WTC11 (cell line): Measurements from ENCODE around the gene CGN. TPM values are rescaled to one million over a fixed set of nuclear protein-coding genes. Genes with fewer than 3 reads are reported as not detected.

Source experiments
- ATAC-seq: fragments of 200-7000 bp; cut with Tn5 transposase; 2 replicates; pipeline ENCODE4 v1.10.0; 2021; ENCODE audit warnings: mild to moderate bottlenecking, moderate library complexity
- CTCF ChIA-PET: fragments of 300-600 bp; sonication (Branson Sonifier 250); formaldehyde crosslinking; loops from one replicate; lab custom pipeline; 2021; ENCODE audit warnings: antibody characterized with exemption; lab: Charles Lee
- POLR2A ChIA-PET: fragments of 350-600 bp; sonication (Branson Sonifier 250); formaldehyde crosslinking; loops from one replicate; lab custom pipeline; 2021; ENCODE audit warnings: antibody characterized with exemption; lab: Charles Lee
- DNase-seq: peaks from one replicate; pipeline ENCODE4 v3.0.0; 2021; ENCODE audit warnings: low spot score
- H3K27ac Mint-ChIP-seq: 2 replicates; pipeline ENCODE4 v1.8.0; 2021; ENCODE audit warnings: mixed read lengths
- H3K27me3 Mint-ChIP-seq: 2 replicates; pipeline ENCODE4 v1.8.0; 2021; ENCODE audit warnings: low read depth, mild to moderate bottlenecking, moderate library complexity, mixed read lengths
- H3K36me3 Mint-ChIP-seq: 2 replicates; pipeline ENCODE4 v1.8.0; 2021; ENCODE audit warnings: mixed read lengths
- H3K4me1 Mint-ChIP-seq: 2 replicates; pipeline ENCODE4 v1.8.0; 2022; ENCODE audit warnings: mixed read lengths
- H3K4me3 Mint-ChIP-seq: 2 replicates; pipeline ENCODE4 v1.8.0; 2021; ENCODE audit warnings: mild to moderate bottlenecking, moderate library complexity, mixed read lengths
- H3K9me3 Mint-ChIP-seq: 2 replicates; pipeline ENCODE4 v1.8.0; 2021; ENCODE audit warnings: mixed read lengths
- ATF3 ChIP-seq: sonication (generic); formaldehyde crosslinking; conservative IDR thresholded peaks from 2 replicates; pipeline ENCODE4 v1.8.1; 2022; ENCODE audit warnings: mild to moderate bottlenecking, missing genetic modification reagents
- CREB1 ChIP-seq: sonication (generic); formaldehyde crosslinking; IDR thresholded peaks from 2 replicates; pipeline ENCODE4 v1.8.0; 2023; ENCODE audit warnings: mild to moderate bottlenecking, missing genetic modification reagents
- CTCF ChIP-seq: fragments of 200-600 bp; IDR thresholded peaks from 2 replicates; pipeline ENCODE4 v1.8.0; 2022; ENCODE audit warnings: antibody characterized with exemption
- ELF4 ChIP-seq: sonication (generic); formaldehyde crosslinking; IDR thresholded peaks from 2 replicates; pipeline ENCODE4 v1.8.1; 2022; ENCODE audit warnings: low read depth, mild to moderate bottlenecking, moderate library complexity, missing genetic modification reagents
- HMGXB4 ChIP-seq: sonication (generic); formaldehyde crosslinking; IDR thresholded peaks from 2 replicates; pipeline ENCODE4 v1.8.1; 2023; ENCODE audit warnings: mild to moderate bottlenecking, moderate library complexity, missing genetic modification reagents
- IRF2 ChIP-seq: sonication (generic); formaldehyde crosslinking; IDR thresholded peaks from 2 replicates; pipeline ENCODE4 v1.8.0; 2022; ENCODE audit warnings: low read depth, missing genetic modification reagents, borderline replicate concordance
- NFE2L1 ChIP-seq: sonication (generic); formaldehyde crosslinking; IDR thresholded peaks from 2 replicates; pipeline ENCODE4 v1.8.1; 2023; ENCODE audit warnings: missing genetic modification reagents
- NR2C2 ChIP-seq: sonication (generic); formaldehyde crosslinking; IDR thresholded peaks from 2 replicates; pipeline ENCODE4 v1.8.0; 2022; ENCODE audit warnings: mild to moderate bottlenecking, missing genetic modification reagents
- PRDM15 ChIP-seq: sonication (generic); formaldehyde crosslinking; IDR thresholded peaks from 2 replicates; pipeline ENCODE4 v1.8.0; 2022; ENCODE audit warnings: missing genetic modification reagents
- RELA ChIP-seq: sonication (generic); formaldehyde crosslinking; IDR thresholded peaks from 2 replicates; pipeline ENCODE4 v1.8.1; 2022; ENCODE audit warnings: missing genetic modification reagents, mild to moderate bottlenecking, borderline replicate concordance
- SMAD3 ChIP-seq: sonication (generic); formaldehyde crosslinking; IDR thresholded peaks from 2 replicates; pipeline ENCODE4 v1.8.0; 2022; ENCODE audit warnings: missing genetic modification reagents, mild to moderate bottlenecking, borderline replicate concordance
- ZNF121 ChIP-seq: sonication (generic); formaldehyde crosslinking; IDR thresholded peaks from 2 replicates; pipeline ENCODE4 v1.8.0; 2023; ENCODE audit warnings: missing genetic modification reagents
- ZNF138 ChIP-seq: sonication (generic); formaldehyde crosslinking; conservative IDR thresholded peaks from 2 replicates; pipeline ENCODE4 v1.8.1; 2022; ENCODE audit warnings: mild to moderate bottlenecking, moderate library complexity, missing genetic modification reagents
- ZNF396 ChIP-seq: fragments of 250-450 bp; sonication (Bioruptor Pico); IDR thresholded peaks from 2 replicates; pipeline ENCODE4 v1.8.0; 2021; ENCODE audit warnings: mild to moderate bottlenecking, moderate library complexity, borderline replicate concordance
- ZNF532 ChIP-seq: fragments of 250-450 bp; sonication (Bioruptor Pico); IDR thresholded peaks from 2 replicates; pipeline ENCODE4 v1.9.0; 2021; ENCODE audit warnings: mild to moderate bottlenecking, borderline replicate concordance
- total RNA-seq: library from RNA; stranded (reverse); gene quantifications from 3 replicates; pipeline ENCODE4 v1.2.3, GENCODE V29; 2021

CGN gene
- total RNA-seq, 1 experiment from 2014 or later = 68.7 TPM

GRCh38 chr1:151529211-151529702, 18.1 kb downstream of the CGN start:
- ChIA-PET POLR2A (interaction anchor here (1.1 kb wide), 1 partner anchor 11 kb away, joined by 5 read pairs; the partner anchor contains the start of gene TUFT1), CTCF (no interaction called here)
- peaks cover 65% of the 10 kb centered on the region for H3K36me3 Mint-ChIP-seq
- no peak overlapping the region for H3K4me3 Mint-ChIP-seq
- peaks cover 7% of the 10 kb centered on the region for H3K4me1 Mint-ChIP-seq
- no peak for TF ChIP-seq IRF2 (CRISPR knock-in tag)
- no peak for TF ChIP-seq ATF3
- TF ChIP-seq CREB1 (CRISPR knock-in tag) = no peak
- no peak for TF ChIP-seq ZNF396 (CRISPR knock-in tag)
- TF ChIP-seq SMAD3 (CRISPR knock-in tag) = no peak
- no peak for TF ChIP-seq NR2C2
- TF ChIP-seq HMGXB4 (CRISPR knock-in tag) = no peak
- TF ChIP-seq, all 79 proteins: peak for 0
- H3K27me3 Mint-ChIP-seq = no peaks in the 10 kb centered on the region
- H3K27ac Mint-ChIP-seq = no peak overlapping the region
- no peak for ATAC-seq
- H3K9me3 Mint-ChIP-seq = no peaks in the 10 kb centered on the region
- no peak for DNase-seq

GRCh38 chr1:151529781-151530180, 18.6 kb downstream of the CGN start:
- Mint-ChIP-seq H3K36me3 (peaks cover 64% of the 10 kb centered on the region), H3K4me1 (peaks cover 7% of the 10 kb centered on the region), H3K4me3 (no peak overlapping the region), H3K27me3 (no peaks in the 10 kb centered on the region), H3K27ac (no peak overlapping the region), H3K9me3 (no peaks in the 10 kb centered on the region)
- DNase-seq = no peak
- POLR2A ChIA-PET = interaction anchor here (1.1 kb wide), 1 partner anchor 10 kb away, joined by 5 read pairs; the partner anchor contains the start of gene TUFT1
- CTCF ChIA-PET = no interaction called here
- no peak for ATAC-seq
- TF ChIP-seq RELA (CRISPR knock-in tag) = no peak
- TF ChIP-seq ATF3 = no peak
- TF ChIP-seq HMGXB4 (CRISPR knock-in tag) = no peak
- no peak for TF ChIP-seq ZNF121
- TF ChIP-seq SMAD3 (CRISPR knock-in tag) = no peak
- no peak for TF ChIP-seq ZNF138 (CRISPR knock-in tag)
- no peak for TF ChIP-seq ELF4 (CRISPR knock-in tag)

- POLR2A ChIA-PET = interaction anchor here (0.6 kb wide), 1 partner anchor 229 kb away, joined by 7 read pairs; no protein-coding TSS in a partner anchor
- peaks cover 63% of the 10 kb centered on the region for H3K36me3 Mint-ChIP-seq
- no peak overlapping the region; the same call in 1 of the 2 replicates for H3K27ac Mint-ChIP-seq
- no peak for ATAC-seq
- H3K27me3 Mint-ChIP-seq = no peaks in the 10 kb centered on the region
- CTCF ChIA-PET = no interaction called here
- no peaks in the 10 kb centered on the region for H3K9me3 Mint-ChIP-seq
- H3K4me3 Mint-ChIP-seq = no peak overlapping the region
- DNase-seq = no peak
- peaks cover 7% of the 10 kb centered on the region for H3K4me1 Mint-ChIP-seq
- no peak for TF ChIP-seq ELF4 (CRISPR knock-in tag)
- TF ChIP-seq PRDM15 (CRISPR knock-in tag) = no peak
- no peak for TF ChIP-seq ZNF532 (CRISPR knock-in tag)
- no peak for TF ChIP-seq CTCF
- TF ChIP-seq NFE2L1 (CRISPR knock-in tag) = no peak
Measured at GRCh38 chr1:151530461-151530860, 19.3 kb downstream of the CGN start.
